ENCODE results near the gene CCDC136.

The CCDC136 gene

GRCh38 chr7:128863433-128863989 is 71.7 kb downstream of the CCDC136 start:
- TF ChIP-seq USF1 (IDR thresholded peaks at IDR 0.05) (no peak), RAD21 (IDR thresholded peaks at IDR 0.05; ENCODE audit: low read depth) (no peak), FOXM1 (IDR thresholded peaks at IDR 0.05; ENCODE audit: borderline replicate concordance, low read depth) (no peak), TAF1 (IDR thresholded peaks at IDR 0.05; ENCODE audit: low read depth) (no peak), TEAD4 (IDR thresholded peaks at IDR 0.05) (no peak), EGR1 (IDR thresholded peaks at IDR 0.05) (no peak), ZBTB7A (IDR thresholded peaks at IDR 0.05; ENCODE audit: low read depth) (no peak), REST (IDR thresholded peaks at IDR 0.05; ENCODE audit: low read depth) (no peak), YY1 (IDR thresholded peaks at IDR 0.05; ENCODE audit: low read depth) (no peak), MAX (IDR thresholded peaks at IDR 0.05) (no peak), TCF12 (IDR thresholded peaks at IDR 0.05; ENCODE audit: low read depth) (no peak), CEBPB (IDR thresholded peaks at IDR 0.05) (no peak)

GRCh38 chr7:128865303-128865702 is 73.5 kb downstream of the CCDC136 start:
- TF ChIP-seq EGR1 (IDR thresholded peaks at IDR 0.05) (no peak), CREB1 (IDR thresholded peaks at IDR 0.05; ENCODE audit: low read depth) (no peak), ZBTB7A (IDR thresholded peaks at IDR 0.05; ENCODE audit: low read depth) (no peak)

- TF ChIP-seq TEAD4 (IDR thresholded peaks at IDR 0.05) (no peak), CREB1 (IDR thresholded peaks at IDR 0.05; ENCODE audit: low read depth) (no peak), ZBTB7A (IDR thresholded peaks at IDR 0.05; ENCODE audit: low read depth) (no peak), FOXM1 (IDR thresholded peaks at IDR 0.05; ENCODE audit: borderline replicate concordance, low read depth) (no peak), USF1 (IDR thresholded peaks at IDR 0.05) (no peak), MAX (IDR thresholded peaks at IDR 0.05) (no peak), TAF1 (IDR thresholded peaks at IDR 0.05; ENCODE audit: low read depth) (no peak), TCF12 (IDR thresholded peaks at IDR 0.05; ENCODE audit: low read depth) (no peak), RAD21 (IDR thresholded peaks at IDR 0.05; ENCODE audit: low read depth) (no peak), YY1 (IDR thresholded peaks at IDR 0.05; ENCODE audit: low read depth) (no peak), EGR1 (IDR thresholded peaks at IDR 0.05) (no peak), NFIC (IDR thresholded peaks at IDR 0.05) (no peak), CEBPB (IDR thresholded peaks at IDR 0.05) (no peak), REST (IDR thresholded peaks at IDR 0.05; ENCODE audit: low read depth) (no peak), EP300 (IDR thresholded peaks at IDR 0.05; ENCODE audit: borderline replicate concordance) (no peak)
Measured at GRCh38 chr7:128865996-128866877, 74.5 kb downstream of the CCDC136 start.

GRCh38 chr7:128867241-128867640 is 75.5 kb downstream of the CCDC136 start:
- no peak for TF ChIP-seq TCF12 (IDR thresholded peaks at IDR 0.05; ENCODE audit: low read depth)
- no peak for TF ChIP-seq EGR1 (IDR thresholded peaks at IDR 0.05)
- TF ChIP-seq YY1 (IDR thresholded peaks at IDR 0.05; ENCODE audit: low read depth), result no peak
- no peak for TF ChIP-seq USF1 (IDR thresholded peaks at IDR 0.05)
- TF ChIP-seq RAD21 (IDR thresholded peaks at IDR 0.05; ENCODE audit: low read depth), result no peak
- TF ChIP-seq TAF1 (IDR thresholded peaks at IDR 0.05; ENCODE audit: low read depth), result no peak
- TF ChIP-seq TEAD4 (IDR thresholded peaks at IDR 0.05), result no peak
- no peak for TF ChIP-seq CEBPB (IDR thresholded peaks at IDR 0.05)
- no peak for TF ChIP-seq NFIC (IDR thresholded peaks at IDR 0.05)
- no peak for TF ChIP-seq EP300 (IDR thresholded peaks at IDR 0.05; ENCODE audit: borderline replicate concordance)
- TF ChIP-seq REST (IDR thresholded peaks at IDR 0.05; ENCODE audit: low read depth), result no peak
- no peak for TF ChIP-seq FOXM1 (IDR thresholded peaks at IDR 0.05; ENCODE audit: borderline replicate concordance, low read depth)
- no peak for TF ChIP-seq CREB1 (IDR thresholded peaks at IDR 0.05; ENCODE audit: low read depth)
- no peak for TF ChIP-seq ZBTB7A (IDR thresholded peaks at IDR 0.05; ENCODE audit: low read depth)
- TF ChIP-seq MAX (IDR thresholded peaks at IDR 0.05), result no peak
